ENCODE results near the gene SPACA4.

DNA sequence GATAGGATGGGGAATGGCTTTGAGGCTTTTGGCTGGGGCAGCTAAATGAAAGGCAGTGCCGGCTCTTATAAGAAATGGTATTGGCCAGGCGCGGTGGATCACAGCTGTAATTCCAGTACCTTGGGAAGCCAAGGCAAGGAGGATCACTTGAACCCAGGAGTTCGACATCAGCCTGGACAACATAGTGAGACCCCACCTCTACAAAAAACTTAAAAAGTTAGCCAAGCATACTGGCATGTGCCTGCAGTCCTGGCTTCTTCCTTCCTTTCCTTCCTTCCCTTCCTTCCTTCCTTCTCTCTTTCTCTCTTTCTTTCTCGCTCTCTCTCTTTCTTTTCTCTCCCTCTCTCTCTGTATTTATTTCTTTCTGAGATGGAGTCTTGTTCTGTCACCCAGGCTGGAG lies 36.3 kb downstream of the SPACA4 start:
- TF ChIP-seq POLR2A (IDR thresholded peaks at IDR 0.05) (no peak), POLR2AphosphoS5 (IDR thresholded peaks at IDR 0.05) (no peak), EP300 (IDR thresholded peaks at IDR 0.05) (no peak)
- TF ChIP-seq, protein P1, sequence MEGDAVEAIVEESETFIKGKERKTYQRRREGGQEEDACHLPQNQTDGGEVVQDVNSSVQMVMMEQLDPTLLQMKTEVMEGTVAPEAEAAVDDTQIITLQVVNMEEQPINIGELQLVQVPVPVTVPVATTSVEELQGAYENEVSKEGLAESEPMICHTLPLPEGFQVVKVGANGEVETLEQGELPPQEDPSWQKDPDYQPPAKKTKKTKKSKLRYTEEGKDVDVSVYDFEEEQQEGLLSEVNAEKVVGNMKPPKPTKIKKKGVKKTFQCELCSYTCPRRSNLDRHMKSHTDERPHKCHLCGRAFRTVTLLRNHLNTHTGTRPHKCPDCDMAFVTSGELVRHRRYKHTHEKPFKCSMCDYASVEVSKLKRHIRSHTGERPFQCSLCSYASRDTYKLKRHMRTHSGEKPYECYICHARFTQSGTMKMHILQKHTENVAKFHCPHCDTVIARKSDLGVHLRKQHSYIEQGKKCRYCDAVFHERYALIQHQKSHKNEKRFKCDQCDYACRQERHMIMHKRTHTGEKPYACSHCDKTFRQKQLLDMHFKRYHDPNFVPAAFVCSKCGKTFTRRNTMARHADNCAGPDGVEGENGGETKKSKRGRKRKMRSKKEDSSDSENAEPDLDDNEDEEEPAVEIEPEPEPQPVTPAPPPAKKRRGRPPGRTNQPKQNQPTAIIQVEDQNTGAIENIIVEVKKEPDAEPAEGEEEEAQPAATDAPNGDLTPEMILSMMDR (IDR thresholded peaks at IDR 0.05) = no peak
